Stimulated activated CD8-positive, alpha-beta memory T cell treated with anti-CD3 and anti-CD28 coated beads, Interleukin-15, amount 100 ng/mL, for 4 hours (primary cell): ENCODE measurements around the gene METAP1D.
A peak's percentile ranks its signal among the peaks of the same experiment; 100 is the strongest.

Experiments used
- DNase-seq, 2 donors: peaks; one replicate each; pipeline ENCODE4 v3.0.0-alpha.2; 2020; ENCODE audit warnings: low read depth in 2 of 2

METAP1D gene

GRCh38 chr2:172091761-172092566 is 92.2 kb downstream of the METAP1D start:
- no peak for DNase-seq

DNA sequence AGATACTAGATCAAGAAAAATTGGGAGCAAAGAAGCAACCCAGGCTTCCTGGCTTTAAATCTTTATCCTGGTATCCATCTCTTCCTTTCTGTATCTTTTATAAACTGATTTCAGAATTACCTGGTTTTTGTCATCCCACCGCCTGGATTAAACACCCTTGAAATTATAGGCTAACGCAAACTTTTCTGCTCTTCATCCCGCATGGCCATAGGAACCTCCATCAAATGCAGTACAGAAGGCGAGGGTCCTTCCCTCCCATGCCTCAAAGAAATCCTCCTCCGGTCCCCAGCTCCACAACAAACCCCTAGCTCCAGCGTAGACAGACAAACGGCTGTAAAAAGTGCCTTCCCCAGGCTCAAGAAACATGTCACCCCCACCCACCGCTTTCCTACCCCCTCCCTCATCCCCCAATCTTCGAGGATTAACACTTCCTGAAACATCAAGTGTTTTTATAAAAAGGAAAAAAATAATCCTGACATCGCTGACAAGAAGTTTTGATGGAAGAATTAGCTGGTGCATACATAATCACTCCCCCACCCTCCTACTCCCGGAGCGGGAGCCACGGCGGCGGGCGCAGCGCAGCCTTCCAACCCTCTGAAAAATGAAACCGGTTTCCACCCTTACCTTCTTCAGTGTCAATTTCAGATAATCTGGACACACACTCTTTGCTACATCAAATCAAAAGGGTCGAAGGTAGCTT is 93.1 kb downstream of the METAP1D start:
- DNase-seq, result no peak

DNA sequence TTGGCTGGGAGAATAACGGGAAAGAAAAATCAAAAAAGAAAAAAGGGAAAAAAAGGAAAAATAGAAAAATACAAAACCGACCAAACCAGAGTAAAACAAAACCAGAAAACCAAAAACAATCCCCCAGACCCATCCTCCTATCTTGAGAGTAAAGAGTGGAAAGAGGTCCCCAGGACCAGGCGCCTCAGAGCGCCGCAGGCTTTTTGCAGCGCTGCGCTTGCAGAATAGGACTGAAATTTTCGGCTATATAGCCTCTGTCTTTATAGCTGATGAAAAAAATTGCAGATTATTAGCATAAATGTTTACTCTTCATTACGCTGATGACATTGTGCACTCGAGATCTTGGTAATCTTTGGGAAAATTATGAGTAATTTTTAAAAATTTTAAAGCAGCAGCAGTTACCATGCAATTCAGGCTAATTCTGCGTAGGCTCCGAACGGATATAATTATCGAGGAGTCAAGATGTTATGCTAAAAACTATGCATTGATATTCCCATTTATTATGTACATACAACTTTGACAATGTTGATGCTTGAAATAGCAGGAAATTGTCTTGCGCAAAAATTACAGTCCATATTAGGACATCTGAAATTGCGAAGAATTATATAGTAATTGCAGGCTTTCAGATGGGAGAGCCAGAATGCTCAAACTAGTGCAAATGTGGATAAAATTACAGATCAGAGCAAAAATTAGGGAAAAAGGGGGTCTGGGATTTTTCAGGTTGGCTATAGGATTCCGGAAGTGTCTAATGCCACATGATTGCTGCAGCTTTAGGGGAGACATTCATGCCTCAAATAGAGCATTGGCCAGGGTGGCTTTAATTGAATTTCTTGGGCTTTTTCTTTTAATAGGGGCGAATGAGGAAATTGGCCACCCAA is 93.9 kb downstream of the METAP1D start:
- DNase-seq, result no peak

DNA sequence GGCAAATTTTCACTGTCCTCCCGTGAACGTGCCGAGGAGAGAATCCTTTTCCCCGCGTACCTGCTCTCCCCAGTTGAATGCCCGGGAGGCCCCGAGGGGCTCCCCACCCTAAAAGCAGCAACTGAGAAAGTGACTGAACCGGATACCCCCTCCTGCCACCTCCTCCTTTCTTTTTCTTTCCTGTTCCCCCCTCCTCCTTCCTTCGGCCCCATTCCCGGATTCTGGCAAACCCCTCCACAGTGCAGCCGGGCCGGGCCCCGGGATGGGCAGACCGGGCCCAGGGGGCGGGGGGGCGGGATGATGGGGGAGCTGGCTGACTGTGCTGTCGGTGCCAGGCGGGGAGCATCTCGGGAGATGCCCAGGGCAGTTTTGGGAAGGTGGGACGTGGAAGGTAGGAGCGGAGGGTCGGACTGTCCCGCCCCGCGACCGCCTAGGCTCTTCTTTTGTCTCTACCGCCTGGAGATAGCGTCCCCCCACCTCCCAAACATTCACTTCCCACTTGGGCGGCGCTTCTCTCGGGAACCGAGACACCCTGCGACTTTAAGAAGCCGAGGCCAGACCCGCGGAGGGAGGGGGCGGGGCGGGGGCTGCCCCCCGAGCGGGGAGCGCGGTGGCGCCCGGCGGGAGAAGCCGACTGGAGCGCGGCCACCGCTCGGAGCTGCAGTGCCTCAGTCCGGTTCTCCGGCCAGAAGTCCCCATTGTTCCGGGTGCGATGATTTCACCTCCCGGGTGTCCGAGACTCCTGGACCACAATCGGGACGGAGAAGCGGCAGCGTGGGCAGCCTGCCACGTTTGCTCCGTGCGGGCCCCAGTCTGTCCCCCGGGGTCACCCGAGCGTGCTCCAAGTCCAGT is 94.8 kb downstream of the METAP1D start:
- DNase-seq, result no peak

DNA sequence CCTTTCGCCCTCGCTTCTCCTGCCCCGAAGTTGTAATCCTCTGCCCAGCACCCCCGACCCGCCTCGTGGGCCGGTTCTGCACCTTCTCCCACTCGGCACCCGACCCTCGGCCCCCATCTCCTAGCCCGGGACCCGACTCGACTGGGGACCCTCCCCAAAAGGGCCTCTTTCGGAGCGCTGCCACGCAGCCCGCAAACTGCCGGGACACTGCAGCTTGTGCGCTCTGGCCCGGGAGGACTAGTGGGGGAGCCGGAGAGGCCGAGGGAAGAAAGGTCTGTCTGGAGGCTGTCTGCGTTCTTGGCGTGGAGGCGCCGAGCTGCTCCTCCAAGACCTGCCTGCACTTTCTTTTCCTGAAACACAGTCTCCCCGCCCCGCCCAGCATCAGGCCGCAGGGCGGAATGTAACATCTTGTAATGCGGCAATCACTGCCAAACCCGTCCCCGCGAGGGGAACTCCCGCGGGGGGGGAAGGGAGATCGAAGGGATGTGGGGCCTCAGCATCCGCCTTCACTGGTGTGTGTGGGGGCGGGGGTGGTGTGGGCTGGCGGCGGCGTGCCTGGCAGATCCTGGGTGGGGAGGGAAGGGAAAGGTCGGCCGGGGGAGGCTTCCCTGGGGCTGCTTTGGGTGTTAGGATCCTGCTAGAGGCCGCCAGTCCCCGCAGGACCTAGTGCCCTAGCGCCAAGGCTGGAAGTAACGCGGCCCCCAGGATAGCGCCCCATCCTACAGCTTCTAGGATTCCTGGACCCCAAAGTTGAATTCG is 95.6 kb downstream of the METAP1D start:
- peak; percentile 58 to 61 for DNase-seq

- no peak for DNase-seq
Observed at GRCh38 chr2:172095905-172096625, 96.3 kb downstream of the METAP1D start.

DNA sequence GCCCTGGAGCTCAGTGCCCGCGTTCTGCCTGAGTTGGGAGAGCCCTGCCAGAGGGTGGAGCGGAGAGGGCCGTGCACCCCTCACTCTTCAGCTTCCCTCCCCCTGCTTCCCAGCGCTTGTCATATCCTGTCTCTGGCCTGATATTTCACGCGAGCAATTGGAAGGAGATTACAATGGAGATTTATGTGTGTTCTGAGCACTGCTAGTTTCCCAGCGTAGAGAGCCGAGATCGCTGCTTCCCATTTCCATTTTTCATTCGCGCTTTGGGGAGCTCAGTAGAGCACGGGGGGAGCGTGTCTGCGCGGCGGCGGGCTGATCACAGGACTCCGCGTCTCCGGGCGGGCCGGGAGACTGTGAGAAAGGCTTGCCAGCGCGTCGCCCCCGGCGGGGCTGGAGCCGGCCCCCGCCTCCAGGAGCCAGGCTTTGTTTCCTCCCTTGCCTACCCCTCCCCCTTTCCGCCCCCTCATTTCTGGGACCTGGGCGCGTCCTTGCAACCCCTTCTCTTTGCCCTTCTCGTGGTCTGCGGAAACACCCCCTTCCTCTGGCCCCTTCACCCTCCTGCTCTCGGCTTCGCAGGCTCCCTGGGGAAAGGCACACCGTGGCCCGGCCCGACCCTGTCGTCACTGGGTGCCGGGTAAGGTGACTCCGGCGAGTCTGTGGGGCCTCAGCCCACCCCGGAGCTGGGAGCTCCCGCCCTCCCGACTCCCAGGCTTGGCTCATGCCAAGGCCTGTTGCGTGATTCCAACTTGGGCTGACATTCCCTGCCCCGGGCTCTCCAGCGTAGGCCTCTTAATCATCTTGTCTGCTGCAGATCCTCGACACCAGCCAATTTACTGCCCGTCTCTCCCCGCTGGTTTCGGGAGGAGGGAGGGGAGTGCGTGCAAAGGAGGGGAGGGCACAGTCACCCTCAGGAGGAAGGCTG is 97.1 kb downstream of the METAP1D start:
- DNase-seq, result no peak

GRCh38 chr2:172097557-172098131 is 97.9 kb downstream of the METAP1D start:
- no peak for DNase-seq

DNA sequence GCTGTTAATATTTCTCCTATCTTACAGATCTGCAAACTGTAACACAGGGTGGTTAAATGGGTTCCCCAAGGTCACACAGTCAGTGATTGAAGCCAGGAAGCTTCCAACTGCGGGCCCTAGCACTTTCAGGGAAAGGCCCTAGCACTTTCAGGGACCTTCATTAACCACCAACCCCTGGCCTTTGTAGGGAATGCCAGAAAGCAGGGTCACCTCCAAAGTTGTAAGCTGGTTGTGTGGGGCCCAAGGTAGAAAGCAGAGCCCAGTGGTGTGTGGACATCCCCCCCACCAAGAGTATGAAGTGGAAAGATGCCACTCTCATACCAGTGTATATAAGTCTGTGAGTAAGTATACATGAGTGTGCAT is 98.5 kb downstream of the METAP1D start:
- DNase-seq, result no peak

- no peak for DNase-seq
Observed at GRCh38 chr2:172098650-172099471, 99.1 kb downstream of the METAP1D start.

DNA sequence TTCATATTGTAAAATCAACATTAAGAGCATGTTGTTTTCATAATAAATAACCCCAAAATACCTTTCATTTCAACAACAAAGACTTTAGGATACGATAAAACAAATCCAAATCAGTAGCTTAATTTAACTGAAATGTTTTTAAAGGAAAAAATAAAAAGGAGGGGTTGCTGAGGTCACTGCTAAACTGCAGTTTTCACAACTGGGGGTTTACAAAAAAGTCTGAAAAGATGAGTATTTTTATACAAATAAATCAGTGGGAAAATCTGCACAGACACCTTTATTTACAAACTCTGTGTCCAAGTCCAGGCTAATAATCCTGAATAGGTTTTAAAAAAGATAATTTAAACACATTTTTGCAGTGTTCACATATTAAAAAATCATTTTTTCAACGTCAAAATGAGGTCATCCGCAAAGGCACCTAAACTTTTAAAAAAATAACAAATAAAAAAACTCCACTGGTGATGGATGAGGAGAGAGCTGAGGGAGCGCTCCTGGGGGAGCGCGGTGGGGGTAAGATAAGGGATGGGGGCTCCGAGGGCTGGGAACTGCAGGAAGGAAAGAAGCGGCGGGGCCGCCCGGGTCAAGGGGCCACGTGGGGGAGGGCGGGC is 99.8 kb downstream of the METAP1D start:
- no peak for DNase-seq

- DNase-seq, result no peak
Observed at GRCh38 chr2:172100080-172100934, 100.6 kb downstream of the METAP1D start.

GRCh38 chr2:172100935-172101820 is 101.4 kb downstream of the METAP1D start:
- no peak for DNase-seq

DNA sequence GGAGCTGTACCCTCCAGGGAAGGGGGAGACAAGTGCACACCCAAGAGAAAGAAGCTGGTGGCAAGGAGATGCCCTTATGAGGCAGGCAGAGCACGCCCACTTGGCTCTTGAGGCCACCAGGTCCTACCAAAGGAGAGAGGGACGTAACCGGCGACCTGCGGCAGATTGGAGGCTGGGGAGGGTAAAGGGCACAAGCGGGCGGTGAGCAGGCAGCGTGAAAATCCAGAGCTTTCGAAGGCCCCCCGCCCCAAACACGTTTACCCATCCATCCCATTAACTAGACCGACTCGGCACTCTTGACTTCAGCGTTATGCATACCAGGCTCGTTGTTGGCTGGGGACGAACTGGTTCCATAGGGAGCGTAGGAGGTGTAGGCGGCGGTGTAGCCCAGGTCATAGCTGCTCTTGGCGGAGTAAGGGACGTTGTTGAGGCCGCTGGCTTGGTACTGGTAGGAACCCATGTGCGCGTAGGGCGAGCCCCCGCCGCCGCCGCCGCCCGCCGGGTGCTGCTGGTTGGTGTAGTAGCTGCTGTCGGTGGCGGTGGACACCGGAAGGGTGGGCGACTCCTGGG is 102.2 kb downstream of the METAP1D start:
- DNase-seq, result no peak
